Stimulated activated CD4-positive, alpha-beta T cell treated with anti-CD3 and anti-CD28 coated beads, Interleukin-1b, Interleukin-23, amount 100 ng/mL, for 1 hour (primary cell): ENCODE results near the gene CDV3.

Experiments
- DNase-seq, 2 donors: peaks; one replicate each; pipeline ENCODE4 v3.0.0-alpha.2; 2020; ENCODE audit warnings: low read depth in 2 of 2

CDV3 gene

GRCh38 chr3:133606342-133606741 is 32.9 kb downstream of the CDV3 start:
- DNase-seq: no peak

DNA sequence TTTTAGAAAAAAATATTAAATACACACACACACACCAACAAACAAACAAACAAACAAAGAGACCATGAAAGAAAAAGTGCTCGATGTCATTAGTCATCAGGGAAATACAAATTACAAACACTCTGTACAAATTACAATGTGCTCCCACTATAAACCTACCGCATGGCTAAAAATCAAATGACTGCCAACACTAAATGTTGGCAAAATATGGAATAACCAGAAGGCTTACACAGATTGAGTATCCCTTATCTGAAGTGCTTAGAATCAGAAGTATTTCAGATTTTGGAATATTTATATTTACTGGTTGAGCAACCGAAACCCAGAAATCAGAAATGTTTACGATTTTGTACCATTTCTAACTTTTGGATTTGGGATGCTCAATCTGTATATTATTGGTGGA is 33.4 kb downstream of the CDV3 start:
- no peak for DNase-seq

GRCh38 chr3:133607816-133608215 is 34.3 kb downstream of the CDV3 start:
- no peak for DNase-seq

GRCh38 chr3:133608388-133608787 is 34.9 kb downstream of the CDV3 start:
- no peak for DNase-seq

GRCh38 chr3:133610031-133610430 is 36.5 kb downstream of the CDV3 start:
- no peak for DNase-seq

DNA sequence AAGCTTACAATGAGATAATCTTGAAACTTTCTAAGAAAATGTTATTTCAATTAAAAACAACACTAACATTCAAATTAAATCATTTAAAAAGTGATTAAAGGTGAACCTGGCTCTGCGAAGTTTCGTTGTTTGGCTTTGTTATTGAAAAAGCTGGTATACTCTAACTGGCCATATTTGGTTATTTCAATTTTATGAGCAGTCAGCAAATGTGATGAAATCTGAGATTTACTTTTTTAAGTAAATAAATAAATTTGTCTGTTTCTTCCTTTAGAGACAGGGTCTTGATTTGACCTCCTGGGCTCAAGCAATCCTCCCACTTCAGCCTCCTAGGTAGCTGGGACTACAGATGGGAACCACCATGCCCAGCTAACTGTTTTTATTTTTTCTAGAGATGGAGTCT is 38.0 kb downstream of the CDV3 start:
- no peak for DNase-seq

DNA sequence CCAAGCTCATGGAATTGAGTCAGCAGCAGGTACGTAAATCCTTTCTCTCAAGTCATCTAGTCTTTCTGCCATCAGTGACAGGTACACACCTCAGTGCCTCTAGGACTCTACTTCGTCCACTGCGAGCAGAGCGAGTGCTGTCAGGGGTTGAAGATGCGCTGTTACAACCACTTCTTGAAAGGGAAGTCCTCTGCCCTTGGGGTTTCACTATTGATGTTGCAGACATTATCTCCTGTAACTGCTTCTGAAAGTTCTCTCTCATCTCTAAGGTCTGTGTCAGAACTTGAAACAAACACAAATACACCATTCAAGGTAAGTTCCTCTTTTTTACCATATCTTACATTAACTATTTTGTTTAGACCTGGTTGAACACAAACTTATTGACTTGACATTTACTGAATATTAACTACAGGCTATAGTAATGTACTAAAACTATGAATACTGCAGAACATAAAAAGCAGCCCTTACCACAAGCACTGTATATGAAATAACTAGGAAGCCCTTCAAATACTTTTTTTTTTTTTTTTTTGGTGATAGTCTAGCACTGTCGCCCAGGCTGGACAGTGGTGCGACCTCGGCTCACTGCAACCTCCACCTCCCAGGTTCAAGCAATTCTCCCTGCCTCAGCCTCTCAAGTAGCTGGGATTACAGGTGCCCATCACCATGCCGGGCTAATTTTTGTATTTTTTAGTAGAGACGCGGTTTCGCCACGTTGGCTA is 46.7 kb downstream of the CDV3 start:
- no peak for DNase-seq

DNA sequence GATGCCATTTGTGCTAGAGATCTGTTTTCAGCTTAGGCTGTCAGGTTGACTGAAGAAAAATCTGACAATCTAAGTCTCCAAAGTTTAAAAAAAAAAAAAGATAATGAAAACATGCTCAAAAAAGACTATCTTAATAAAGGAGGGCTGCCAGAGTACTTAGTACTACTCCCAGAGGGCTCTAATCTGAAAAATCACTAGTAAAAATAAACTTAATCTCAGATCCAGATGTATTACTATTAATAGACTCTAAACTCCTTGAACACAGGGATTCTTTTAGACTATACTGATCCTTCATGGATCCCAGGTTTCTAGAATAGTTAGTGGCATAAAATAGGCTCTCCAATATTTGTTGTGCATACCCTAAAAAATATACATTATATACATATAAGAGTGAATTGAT is 54.3 kb downstream of the CDV3 start:
- no peak for DNase-seq

DNA sequence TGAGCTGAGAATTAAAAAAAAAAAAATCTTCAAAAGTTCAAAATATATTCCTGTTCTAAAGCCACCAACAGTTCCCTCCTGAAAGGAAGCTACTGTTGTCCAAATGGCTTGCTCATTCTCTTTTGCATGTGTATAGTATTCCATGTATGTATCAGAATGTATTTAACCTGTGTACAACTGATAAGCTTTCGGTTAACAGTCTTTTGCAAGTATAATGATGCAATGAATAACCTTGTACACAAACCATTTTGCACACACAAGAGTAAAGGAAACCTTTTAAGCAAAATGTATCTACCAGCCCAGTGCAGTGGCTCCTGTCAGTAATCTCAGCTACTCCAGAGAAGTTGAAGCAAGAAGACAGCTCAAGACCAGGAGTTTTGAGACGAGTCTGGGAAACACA is 55.7 kb downstream of the CDV3 start:
- DNase-seq: no peak

DNA sequence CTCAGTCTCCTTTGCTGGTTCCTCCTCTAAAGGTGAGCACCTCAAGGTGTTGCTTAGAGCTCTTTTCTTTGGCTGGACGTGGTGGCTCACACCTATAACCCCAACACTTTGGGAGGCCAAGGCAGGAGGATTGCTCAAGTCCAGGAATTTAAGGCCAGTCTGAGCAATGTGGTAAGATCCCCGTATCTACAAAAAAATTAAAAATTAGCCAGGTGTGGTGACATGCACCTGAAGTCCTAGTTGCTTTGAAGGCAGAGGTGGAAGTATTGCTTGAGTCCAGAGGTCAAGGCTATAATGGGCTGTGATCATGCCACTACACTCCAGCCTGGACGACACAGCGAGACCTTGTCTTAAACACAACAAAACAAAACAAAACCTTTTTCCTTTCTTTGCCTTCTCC is 60.0 kb downstream of the CDV3 start:
- no peak for DNase-seq
